Endothelial cell (in vitro differentiated cells): Measurements from ENCODE around the gene C16orf90. TPM values are rescaled to one million over a fixed set of nuclear protein-coding genes. Genes with fewer than 3 reads are reported as not detected.

Source experiments
- DNase-seq: peaks from one replicate; pipeline ENCODE4 v3.0.0; 2021; ENCODE audit warnings: low spot score
- H3K27ac Mint-ChIP-seq: one replicate; pipeline ENCODE4 v1.8.0; 2021; ENCODE audit warnings: mixed read lengths, inconsistent platforms; ENCODE audit not compliant: unreplicated experiment
- H3K27me3 Mint-ChIP-seq: one replicate; pipeline ENCODE4 v1.8.0; 2021; ENCODE audit warnings: mild to moderate bottlenecking, moderate library complexity, mixed read lengths, inconsistent platforms; ENCODE audit not compliant: unreplicated experiment
- H3K36me3 Mint-ChIP-seq: one replicate; pipeline ENCODE4 v1.8.0; 2021; ENCODE audit warnings: mild to moderate bottlenecking, low read depth, mixed read lengths, inconsistent platforms; ENCODE audit not compliant: unreplicated experiment
- H3K4me1 Mint-ChIP-seq: one replicate; pipeline ENCODE4 v1.8.0; 2021; ENCODE audit warnings: mild to moderate bottlenecking, mixed read lengths, inconsistent platforms; ENCODE audit not compliant: unreplicated experiment
- H3K4me3 Mint-ChIP-seq: one replicate; pipeline ENCODE4 v1.8.0; 2021; ENCODE audit warnings: mild to moderate bottlenecking, mixed read lengths, inconsistent platforms; ENCODE audit not compliant: unreplicated experiment
- H3K9me3 Mint-ChIP-seq: one replicate; pipeline ENCODE4 v1.8.0; 2021; ENCODE audit warnings: mixed read lengths, inconsistent platforms; ENCODE audit not compliant: unreplicated experiment
- CTCF ChIP-seq: fragments of 200-600 bp; sonication (generic); IDR thresholded peaks from one replicate; pipeline ENCODE4 v1.5.0; 2021; ENCODE audit warnings: antibody characterized with exemption; ENCODE audit not compliant: unreplicated experiment
- total RNA-seq: library from RNA; stranded (reverse); fragmentation: NEBNext Ultra II Directional; extraction: Animal tissue kit (Norgen Biotek cat#: 25700); gene quantifications from one replicate; pipeline ENCODE4 v1.2.1, GENCODE V29; 2021; ENCODE audit not compliant: unreplicated experiment

C16orf90 gene
- total RNA-seq, 1 donor from 2014 or later: not detected

GRCh38 chr16:3460585-3460984 lies 34.7 kb downstream of the C16orf90 start:
- TF ChIP-seq CTCF: no peak
- H3K27ac Mint-ChIP-seq: no peak overlapping the region
- peak overlapping the region; percentile 95 for H3K4me3 Mint-ChIP-seq
- H3K4me1 Mint-ChIP-seq: peaks cover 52% of the 10 kb centered on the region
- H3K36me3 Mint-ChIP-seq: peaks cover 12% of the 10 kb centered on the region
- H3K9me3 Mint-ChIP-seq: peaks cover 4% of the 10 kb centered on the region
- DNase-seq: no peak
- peaks cover 25% of the 10 kb centered on the region for H3K27me3 Mint-ChIP-seq

DNA sequence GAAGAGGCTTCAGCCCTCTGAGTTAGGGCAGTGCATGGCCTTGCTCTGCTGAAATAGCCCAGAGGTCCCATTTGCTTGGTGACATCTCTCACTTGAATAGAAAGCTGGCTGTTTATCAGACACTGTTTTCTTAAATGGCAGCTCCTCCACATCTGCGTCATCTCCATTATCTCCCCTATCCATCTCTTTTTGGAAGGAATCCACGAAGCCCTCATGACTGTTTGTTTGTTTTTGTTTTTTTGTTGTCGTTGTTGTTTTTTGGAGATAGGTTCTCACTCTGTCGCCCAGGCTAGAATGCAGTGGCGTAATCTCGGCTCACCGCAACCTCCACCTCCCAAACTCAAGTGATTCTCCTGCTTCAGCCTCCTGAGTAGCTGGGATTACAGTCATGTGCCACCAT lies 35.2 kb downstream of the C16orf90 start:
- Mint-ChIP-seq H3K4me3 (peak overlapping the region; percentile 95), H3K36me3 (peaks cover 12% of the 10 kb centered on the region), H3K4me1 (peaks cover 47% of the 10 kb centered on the region), H3K9me3 (peaks cover 4% of the 10 kb centered on the region), H3K27ac (peak overlapping the region; percentile 90), H3K27me3 (peaks cover 23% of the 10 kb centered on the region)
- no peak for DNase-seq
- TF ChIP-seq CTCF: no peak

GRCh38 chr16:3459401-3460090 lies 35.7 kb downstream of the C16orf90 start:
- peak overlapping the region; percentile 96 for H3K27ac Mint-ChIP-seq
- H3K36me3 Mint-ChIP-seq: peaks cover 12% of the 10 kb centered on the region
- DNase-seq: no peak
- no peak for TF ChIP-seq CTCF
- peaks cover 46% of the 10 kb centered on the region for H3K4me1 Mint-ChIP-seq
- H3K9me3 Mint-ChIP-seq: peaks cover 4% of the 10 kb centered on the region
- peak overlapping the region; percentile 95 for H3K4me3 Mint-ChIP-seq
- peaks cover 23% of the 10 kb centered on the region for H3K27me3 Mint-ChIP-seq

DNA sequence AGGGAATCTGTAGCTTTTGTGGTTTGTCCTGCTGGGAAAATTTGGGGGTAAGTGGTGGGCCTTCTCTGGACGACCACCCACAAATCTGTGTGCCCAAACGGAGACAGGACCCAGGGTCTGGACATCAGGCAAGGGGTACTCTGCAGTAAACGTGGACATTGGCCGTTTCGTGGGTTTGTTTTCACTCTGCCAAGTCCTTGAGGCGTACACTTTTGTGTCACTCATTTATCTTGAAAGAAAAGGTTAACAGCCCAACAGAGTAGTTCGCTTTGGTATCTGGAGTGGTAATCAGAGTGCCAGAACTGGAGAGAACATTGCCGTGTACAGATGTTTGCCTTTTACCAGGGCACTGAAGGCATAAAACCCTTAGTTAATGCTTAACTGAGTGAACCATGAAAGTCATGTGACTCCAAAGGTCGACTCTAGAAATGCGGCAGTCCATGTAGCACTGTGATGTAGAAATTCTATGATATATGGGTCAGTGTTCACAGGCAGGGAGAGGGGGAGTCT lies 36.4 kb downstream of the C16orf90 start:
- H3K4me3 Mint-ChIP-seq: peak overlapping the region; percentile 95
- peaks cover 47% of the 10 kb centered on the region for H3K4me1 Mint-ChIP-seq
- peaks cover 4% of the 10 kb centered on the region for H3K9me3 Mint-ChIP-seq
- H3K36me3 Mint-ChIP-seq: peaks cover 12% of the 10 kb centered on the region
- no peak for TF ChIP-seq CTCF
- peaks cover 22% of the 10 kb centered on the region for H3K27me3 Mint-ChIP-seq
- H3K27ac Mint-ChIP-seq: peak overlapping the region; percentile 96
- no peak for DNase-seq

DNA sequence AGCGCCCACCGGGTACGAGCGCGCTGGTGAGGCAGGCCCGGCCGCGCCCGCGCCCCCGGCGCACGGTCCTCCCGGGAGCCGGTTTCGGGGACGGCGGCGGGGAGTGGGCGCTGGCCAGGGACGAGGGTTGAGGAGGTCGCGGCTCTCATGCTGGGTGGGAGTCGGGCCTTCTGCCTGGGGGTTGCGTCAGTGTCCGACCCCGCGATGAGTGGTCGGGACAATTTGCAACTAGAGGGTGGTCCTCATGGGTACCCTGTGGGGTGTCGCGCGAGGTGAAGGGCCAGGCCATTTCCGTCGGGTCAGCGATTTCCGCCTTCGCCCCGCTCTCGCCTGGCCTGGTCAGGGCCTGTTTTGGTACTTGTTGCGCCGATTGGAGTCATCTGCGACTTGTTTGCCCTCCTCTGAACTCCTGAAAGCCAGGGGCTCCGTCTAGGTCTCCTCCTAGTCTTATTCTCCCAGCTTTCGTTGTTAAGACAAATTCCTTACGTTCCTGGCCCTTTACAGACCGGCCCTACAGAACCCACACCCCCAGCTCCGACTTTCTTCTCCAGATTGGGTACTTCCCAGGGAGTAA lies 36.9 kb downstream of the C16orf90 start:
- no peak for TF ChIP-seq CTCF
- DNase-seq: peak; percentile 31
- Mint-ChIP-seq H3K9me3 (peaks cover 4% of the 10 kb centered on the region), H3K36me3 (peaks cover 12% of the 10 kb centered on the region), H3K4me1 (peaks cover 47% of the 10 kb centered on the region), H3K27me3 (peaks cover 22% of the 10 kb centered on the region), H3K27ac (peak overlapping the region; percentile 96), H3K4me3 (peak overlapping the region; percentile 95)
